MM.1S (cell line): ENCODE results near the gene STAP2.

ENCODE experiments used
- DNase-seq: peaks from one replicate; pipeline ENCODE4 v3.0.0-alpha.2; 2015
- H2AFZ ChIP-seq: fragments of 300-600 bp; sonication (generic); 2 replicates; pipeline ENCODE4 v1.6.0; 2016; ENCODE audit warnings: antibody characterized with exemption, low read length
- H3F3A ChIP-seq: fragments of 300-600 bp; sonication (generic); 2 replicates; pipeline ENCODE4 v1.6.1; 2016; ENCODE audit warnings: mild to moderate bottlenecking, antibody characterized with exemption, low read length, moderate library complexity, mixed read lengths; ENCODE audit not compliant: insufficient read depth
- H3K27ac ChIP-seq: fragments of 300-600 bp; sonication (generic); 2 replicates; pipeline ENCODE4 v1.5.1; 2016; ENCODE audit warnings: mild to moderate bottlenecking, low read length
- H3K27me3 ChIP-seq: fragments of 300-600 bp; sonication (generic); replicated peaks from 2 replicates; pipeline ENCODE4 v1.6.0; 2016; ENCODE audit warnings: low read length; ENCODE audit not compliant: insufficient read depth
- H3K36me3 ChIP-seq: fragments of 300-600 bp; sonication (generic); replicated peaks from 2 replicates; pipeline ENCODE4 v1.6.1; 2016; ENCODE audit warnings: mild to moderate bottlenecking, low read length, mixed read lengths; ENCODE audit not compliant: insufficient read depth
- H3K4me1 ChIP-seq: fragments of 300-600 bp; sonication (generic); 2 replicates; pipeline ENCODE4 v1.6.1; 2016; ENCODE audit warnings: low read length, mixed read lengths
- H3K4me2 ChIP-seq: fragments of 300-600 bp; sonication (generic); 2 replicates; pipeline ENCODE4 v1.6.0; 2016; ENCODE audit warnings: low read depth, low read length
- H3K4me3 ChIP-seq: fragments of 300-600 bp; sonication (generic); 2 replicates; pipeline ENCODE4 v1.5.1; 2016; ENCODE audit warnings: low read length, mixed read lengths
- H3K79me2 ChIP-seq: fragments of 300-600 bp; sonication (generic); 2 replicates; pipeline ENCODE4 v1.6.1; 2016; ENCODE audit warnings: mixed run types, low read length, mixed read lengths
- H3K9ac ChIP-seq: fragments of 300-600 bp; sonication (generic); 2 replicates; pipeline ENCODE4 v1.6.1; 2016; ENCODE audit warnings: low read length, mixed read lengths
- H3K9me2 ChIP-seq: fragments of 300-600 bp; sonication (generic); replicated peaks from 2 replicates; pipeline ENCODE4 v1.6.1; 2016; ENCODE audit warnings: mild to moderate bottlenecking, low read length, mixed read lengths; ENCODE audit not compliant: insufficient read depth
- H3K9me3 ChIP-seq: fragments of 300-600 bp; sonication (generic); replicated peaks from 2 replicates; pipeline ENCODE4 v1.6.1; 2016; ENCODE audit warnings: mild to moderate bottlenecking, low read length, mixed read lengths; ENCODE audit not compliant: insufficient read depth
- H4K20me1 ChIP-seq: fragments of 300-600 bp; sonication (generic); 2 replicates; pipeline ENCODE4 v1.6.1; 2016; ENCODE audit warnings: mild to moderate bottlenecking, low read length, moderate library complexity, mixed read lengths; ENCODE audit not compliant: insufficient read depth
- CTCF ChIP-seq: fragments of 300-600 bp; sonication (generic); IDR thresholded peaks from 2 replicates; pipeline ENCODE4 v1.5.1; 2016; ENCODE audit warnings: antibody characterized with exemption, low read length, mixed read lengths
- EZH2 ChIP-seq: fragments of 300-600 bp; sonication (generic); optimal IDR thresholded peaks from 2 replicates; pipeline ENCODE3; 2017; ENCODE audit warnings: low read depth, mild to moderate bottlenecking, antibody characterized with exemption, low read length, mixed read lengths
- EZH2phosphoT487 ChIP-seq: fragments of 300-600 bp; sonication (generic); IDR thresholded peaks from 2 replicates; pipeline ENCODE4 v1.6.1; 2018; ENCODE audit warnings: antibody characterized with exemption, low read length

Gene STAP2

GRCh38 chr19:4359627-4360000 lies 21.0 kb upstream of the STAP2 start:
- TF ChIP-seq CTCF (no peak), EZH2phosphoT487 (no peak), EZH2 (no peak)
- no peak overlapping the region for H3K27ac ChIP-seq
- no peaks in the 10 kb centered on the region for H3K4me1 ChIP-seq
- DNase-seq: no peak
- no peak overlapping the region for H2AFZ ChIP-seq
- H3K9me2 ChIP-seq: no peaks in the 10 kb centered on the region
- no peaks in the 10 kb centered on the region; the same call in 1 of the 2 replicates for H3F3A ChIP-seq
- H3K4me2 ChIP-seq: no peak overlapping the region
- H3K9ac ChIP-seq: no peak overlapping the region
- H3K79me2 ChIP-seq: no peaks in the 10 kb centered on the region
- H3K27me3 ChIP-seq: no peaks in the 10 kb centered on the region
- 0 out of 2 replicates have a peak, but pooled peaks cover 4% of the 10 kb centered on the region for H3K36me3 ChIP-seq
- H3K9me3 ChIP-seq: no peaks in the 10 kb centered on the region
- no peaks in the 10 kb centered on the region for H4K20me1 ChIP-seq
- H3K4me3 ChIP-seq: no peak overlapping the region

GRCh38 chr19:4358709-4359626 lies 20.3 kb upstream of the STAP2 start:
- no peaks in the 10 kb centered on the region for H3K9me3 ChIP-seq
- H3K4me2 ChIP-seq: no peak overlapping the region
- H3K79me2 ChIP-seq: no peaks in the 10 kb centered on the region
- no peak overlapping the region for H3K9ac ChIP-seq
- DNase-seq: no peak
- no peaks in the 10 kb centered on the region for H3K4me1 ChIP-seq
- H3K27ac ChIP-seq: no peak overlapping the region
- H3K9me2 ChIP-seq: no peaks in the 10 kb centered on the region
- no peaks in the 10 kb centered on the region for H4K20me1 ChIP-seq
- H2AFZ ChIP-seq: no peak overlapping the region
- H3K4me3 ChIP-seq: no peak overlapping the region
- TF ChIP-seq EZH2 (no peak), CTCF (no peak), EZH2phosphoT487 (no peak)
- H3F3A ChIP-seq: no peaks in the 10 kb centered on the region; the same call in 1 of the 2 replicates
- 0 out of 2 replicates have a peak, but pooled peaks cover 4% of the 10 kb centered on the region for H3K36me3 ChIP-seq
- H3K27me3 ChIP-seq: no peaks in the 10 kb centered on the region

- Histone ChIP-seq H4K20me1 (no peaks in the 10 kb centered on the region), H3K36me3 (no peaks in the 10 kb centered on the region)
- TF ChIP-seq CTCF: no peak
- no peak for TF ChIP-seq EZH2phosphoT487
- no peak for TF ChIP-seq EZH2
Measured at GRCh38 chr19:4357921-4358326, 19.3 kb upstream of the STAP2 start.

More at GRCh38 chr19:4357921-4358326, 19.3 kb upstream of the STAP2 start:
- H3K27ac ChIP-seq: no peak overlapping the region
- no peaks in the 10 kb centered on the region for H3K9me3 ChIP-seq
- H3K9ac ChIP-seq: no peak overlapping the region
- no peaks in the 10 kb centered on the region for H3K9me2 ChIP-seq
- no peak overlapping the region for H3K4me3 ChIP-seq
- no peaks in the 10 kb centered on the region for H3K27me3 ChIP-seq
- no peak for DNase-seq
- H3K4me1 ChIP-seq: no peaks in the 10 kb centered on the region
- no peak overlapping the region for H3K4me2 ChIP-seq
- no peak overlapping the region for H2AFZ ChIP-seq
- no peaks in the 10 kb centered on the region for H3K79me2 ChIP-seq
- no peaks in the 10 kb centered on the region; the same call in 1 of the 2 replicates for H3F3A ChIP-seq
